H1 (cell line): ENCODE measurements around the gene ASMTL.

Experiments
- CTCF ChIP-seq, 3 experiments: IDR thresholded peaks; 1 replicate in 2 of 3; 2 replicates in 1 of 3; pipeline versions ENCODE4 v1.5.1 to v1.6.1; 2011; ENCODE audit warnings: low read length in 3 of 3, mild to moderate bottlenecking in 3 of 3, inconsistent platforms in 2 of 3, low read depth in 1 of 3, moderate library complexity in 1 of 3; ENCODE audit not compliant: insufficient read depth in 1 of 3; ENCODE audit errors: control extremely low read depth in 1 of 3
- EZH2 ChIP-seq: fragments of 200-600 bp; sonication (generic); IDR thresholded peaks from 2 replicates; pipeline ENCODE4 v1.7.1; 2012; ENCODE audit warnings: low read depth, mild to moderate bottlenecking, moderate library complexity, low read length, inconsistent platforms; ENCODE audit not compliant: severe bottlenecking
- GABPA ChIP-seq: IDR thresholded peaks from 2 replicates; pipeline ENCODE4 v1.6.1; 2011; ENCODE audit warnings: mild to moderate bottlenecking, low read length, moderate library complexity, borderline replicate concordance; ENCODE audit not compliant: insufficient read depth
- HDAC2 ChIP-seq, 2 experiments: fragments of 300-600 bp in 1 of 2; sonication (generic) in 1 of 2; IDR thresholded peaks; 2 replicates each; pipeline ENCODE4 v1.6.1; 2011 to 2012; ENCODE audit warnings: low read depth in 2 of 2, low read length in 2 of 2, mild to moderate bottlenecking in 2 of 2, moderate library complexity in 2 of 2, borderline replicate concordance in 1 of 2, inconsistent platforms in 1 of 2
- HDAC6 ChIP-seq: IDR thresholded peaks from one replicate; pipeline ENCODE4 v1.7.1; 2012; ENCODE audit warnings: low read depth, mild to moderate bottlenecking, inconsistent platforms, low read length, moderate library complexity
- POLR2A ChIP-seq, 2 experiments: IDR thresholded peaks; 1 replicate in 1 of 2; 2 replicates in 1 of 2; pipeline ENCODE4 v1.6.1; 2011; ENCODE audit warnings: low read depth in 2 of 2, low read length in 2 of 2, mild to moderate bottlenecking in 2 of 2; ENCODE audit errors: control extremely low read depth in 1 of 2
- RFX5 ChIP-seq: IDR thresholded peaks from 2 replicates; pipeline ENCODE4 v1.6.1; 2011; ENCODE audit warnings: low read depth, low read length, improper control_type of control experiment, borderline replicate concordance
- SAP30 ChIP-seq: fragments of 300-600 bp; sonication (generic); IDR thresholded peaks from 2 replicates; pipeline ENCODE4 v1.7.1; 2012; ENCODE audit warnings: low read length, moderate library complexity, mild to moderate bottlenecking, inconsistent platforms; ENCODE audit not compliant: insufficient read depth, insufficient replicate concordance
- TCF12 ChIP-seq: IDR thresholded peaks from 2 replicates; pipeline ENCODE4 v1.6.1; 2011; ENCODE audit warnings: low read depth, mild to moderate bottlenecking, low read length
- TF ChIP-seq, protein P1 (sequence below): IDR thresholded peaks from 2 replicates; pipeline ENCODE4 v1.6.1; 2012; ENCODE audit warnings: inconsistent platforms

GRCh38 chrX:1361275-1361674 lies 91.4 kb downstream of the ASMTL start:
- TF ChIP-seq POLR2A (IDR thresholded peaks at IDR 0.05; ENCODE audit: control extremely low read depth in 1 of 2, low read depth in 2 of 2, low read length in 2 of 2), result no peak
- no peak for TF ChIP-seq HDAC2 (IDR thresholded peaks at IDR 0.05; ENCODE audit: borderline replicate concordance in 1 of 2, low read depth in 2 of 2, low read length in 2 of 2)
- TF ChIP-seq TCF12, result no peak
- no peak for TF ChIP-seq CTCF (IDR thresholded peaks at IDR 0.05; ENCODE audit: control extremely low read depth in 1 of 3, insufficient read depth in 1 of 3, low read depth in 1 of 3, low read length in 3 of 3)
- TF ChIP-seq, protein P1, sequence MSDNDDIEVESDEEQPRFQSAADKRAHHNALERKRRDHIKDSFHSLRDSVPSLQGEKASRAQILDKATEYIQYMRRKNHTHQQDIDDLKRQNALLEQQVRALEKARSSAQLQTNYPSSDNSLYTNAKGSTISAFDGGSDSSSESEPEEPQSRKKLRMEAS, result no peak
- TF ChIP-seq EZH2, result no peak
- no peak for TF ChIP-seq HDAC6
- TF ChIP-seq GABPA, result no peak
- no peak for TF ChIP-seq SAP30
- TF ChIP-seq RFX5, result no peak
